Neural progenitor cell (in vitro differentiated cells): ENCODE measurements around the gene SMYD3. TPM values are rescaled to one million over a fixed set of nuclear protein-coding genes. Genes with fewer than 3 reads are reported as not detected.

Experiments used
- DNase-seq: peaks from one replicate; pipeline ENCODE4 v3.0.0-alpha.2; 2016; ENCODE audit warnings: low spot score
- H2AFZ ChIP-seq: fragments of 200-600 bp; sonication (generic); replicated peaks from 2 replicates; pipeline ENCODE4 v1.6.1; 2016; ENCODE audit warnings: antibody characterized with exemption
- H3F3A ChIP-seq: fragments of 200-600 bp; sonication (generic); 2 replicates; pipeline ENCODE4 v1.6.1; 2016; ENCODE audit warnings: antibody characterized with exemption, low read depth
- H3K27ac ChIP-seq: fragments of 200-600 bp; sonication (generic); 2 replicates; pipeline ENCODE4 v1.5.1; 2016; ENCODE audit warnings: mild to moderate bottlenecking
- H3K27me3 ChIP-seq: fragments of 200-600 bp; sonication (generic); 2 replicates; pipeline ENCODE4 v1.6.1; 2016; ENCODE audit warnings: mild to moderate bottlenecking, moderate library complexity
- H3K36me3 ChIP-seq: fragments of 200-600 bp; sonication (generic); 2 replicates; pipeline ENCODE4 v1.5.1; 2016
- H3K4me1 ChIP-seq: fragments of 200-600 bp; sonication (generic); 2 replicates; pipeline ENCODE4 v1.6.1; 2016; ENCODE audit warnings: mixed run types
- H3K4me2 ChIP-seq: fragments of 200-600 bp; sonication (generic); 2 replicates; pipeline ENCODE4 v1.6.1; 2016
- H3K4me3 ChIP-seq: fragments of 200-600 bp; sonication (generic); 2 replicates; pipeline ENCODE4 v1.5.1; 2016
- H3K79me2 ChIP-seq: fragments of 200-600 bp; sonication (generic); 2 replicates; pipeline ENCODE4 v1.6.1; 2016; ENCODE audit warnings: low read depth
- H3K9ac ChIP-seq: fragments of 200-600 bp; sonication (generic); 2 replicates; pipeline ENCODE4 v1.6.1; 2016
- H3K9me3 ChIP-seq: fragments of 200-600 bp; sonication (generic); 2 replicates; pipeline ENCODE4 v1.5.1; 2016; ENCODE audit warnings: low read depth
- H4K20me1 ChIP-seq: fragments of 200-600 bp; sonication (generic); 2 replicates; pipeline ENCODE4 v1.6.1; 2016; ENCODE audit warnings: low read depth
- H3K27ac Mint-ChIP-seq: 3 replicates; pipeline ENCODE4 v1.8.0; 2021; ENCODE audit warnings: mixed read lengths
- H3K27me3 Mint-ChIP-seq: 2 replicates; pipeline ENCODE4 v1.8.0; 2022; ENCODE audit warnings: low read depth, mild to moderate bottlenecking, inconsistent platforms, moderate library complexity, mixed read lengths; ENCODE audit not compliant: insufficient read depth
- H3K36me3 Mint-ChIP-seq: 3 replicates; pipeline ENCODE4 v1.8.0; 2021; ENCODE audit warnings: mixed read lengths
- H3K4me1 Mint-ChIP-seq: 3 replicates; pipeline ENCODE4 v1.8.0; 2021; ENCODE audit warnings: mixed read lengths
- H3K4me3 Mint-ChIP-seq: 3 replicates; pipeline ENCODE4 v1.8.0; 2021; ENCODE audit warnings: mild to moderate bottlenecking, moderate library complexity, mixed read lengths
- H3K9me3 Mint-ChIP-seq: 3 replicates; pipeline ENCODE4 v1.8.0; 2020; ENCODE audit warnings: mixed read lengths
- EZH2 ChIP-seq: fragments of 200-600 bp; sonication (generic); IDR thresholded peaks from 2 replicates; pipeline ENCODE4 v1.6.1; 2017; ENCODE audit warnings: antibody characterized with exemption, mild to moderate bottlenecking, moderate library complexity
- EZH2phosphoT487 ChIP-seq: fragments of 200-600 bp; sonication (generic); IDR thresholded peaks from 2 replicates; pipeline ENCODE4 v1.6.1; 2017; ENCODE audit warnings: antibody characterized with exemption
- total RNA-seq: library from RNA; depleted of rRNA; stranded (reverse); fragments of >200 nt; gene quantifications from 2 replicates; pipeline ENCODE4 v1.2.3, GENCODE V29; 2015; ENCODE audit warnings: low replicate concordance
- TF ChIP-seq, protein P1 (sequence below): fragments of 200-600 bp; sonication (generic); IDR thresholded peaks from 2 replicates; pipeline ENCODE4 v1.5.1; 2017; ENCODE audit warnings: antibody characterized with exemption, mild to moderate bottlenecking

The SMYD3 gene
- total RNA-seq, 1 donor from 2014 or later, result 43.2 TPM

DNA sequence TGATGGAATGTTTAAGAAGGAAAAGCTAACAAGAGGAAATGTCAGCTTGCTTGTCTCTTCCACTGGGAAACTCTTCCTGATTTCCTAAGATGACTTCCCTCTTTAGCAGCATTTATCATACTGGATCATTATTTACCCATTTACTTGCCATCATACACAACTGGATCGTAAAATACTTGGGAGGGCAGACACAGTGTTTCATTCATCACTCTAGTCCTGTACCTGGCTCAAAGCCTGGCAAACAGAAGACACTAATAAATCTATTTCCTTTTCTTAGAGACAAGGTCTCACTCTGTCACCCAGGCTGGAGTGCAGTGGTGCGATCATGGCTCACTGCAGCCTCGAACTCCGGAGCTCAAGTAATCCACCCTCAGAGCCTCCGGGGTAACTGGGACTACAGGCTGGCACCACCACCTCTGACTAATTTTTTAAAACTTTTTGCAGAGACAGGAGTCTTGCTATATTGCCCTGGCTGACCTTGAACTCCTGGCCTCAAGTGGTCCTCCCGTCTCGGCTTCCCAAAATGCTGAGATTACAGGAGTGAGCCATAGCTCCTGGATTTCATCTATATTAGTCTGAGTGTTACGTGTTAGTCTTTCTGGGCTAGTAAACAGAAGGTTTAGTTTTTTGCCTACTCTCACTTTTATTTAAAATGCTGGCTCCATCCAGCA lies 574.6 kb downstream of the SMYD3 start:
- no peaks in the 10 kb centered on the region for H3K9me3 Mint-ChIP-seq
- TF ChIP-seq EZH2, result no peak
- TF ChIP-seq, protein P1, sequence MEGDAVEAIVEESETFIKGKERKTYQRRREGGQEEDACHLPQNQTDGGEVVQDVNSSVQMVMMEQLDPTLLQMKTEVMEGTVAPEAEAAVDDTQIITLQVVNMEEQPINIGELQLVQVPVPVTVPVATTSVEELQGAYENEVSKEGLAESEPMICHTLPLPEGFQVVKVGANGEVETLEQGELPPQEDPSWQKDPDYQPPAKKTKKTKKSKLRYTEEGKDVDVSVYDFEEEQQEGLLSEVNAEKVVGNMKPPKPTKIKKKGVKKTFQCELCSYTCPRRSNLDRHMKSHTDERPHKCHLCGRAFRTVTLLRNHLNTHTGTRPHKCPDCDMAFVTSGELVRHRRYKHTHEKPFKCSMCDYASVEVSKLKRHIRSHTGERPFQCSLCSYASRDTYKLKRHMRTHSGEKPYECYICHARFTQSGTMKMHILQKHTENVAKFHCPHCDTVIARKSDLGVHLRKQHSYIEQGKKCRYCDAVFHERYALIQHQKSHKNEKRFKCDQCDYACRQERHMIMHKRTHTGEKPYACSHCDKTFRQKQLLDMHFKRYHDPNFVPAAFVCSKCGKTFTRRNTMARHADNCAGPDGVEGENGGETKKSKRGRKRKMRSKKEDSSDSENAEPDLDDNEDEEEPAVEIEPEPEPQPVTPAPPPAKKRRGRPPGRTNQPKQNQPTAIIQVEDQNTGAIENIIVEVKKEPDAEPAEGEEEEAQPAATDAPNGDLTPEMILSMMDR, result no peak
- TF ChIP-seq EZH2phosphoT487, result no peak
- H3K4me3 Mint-ChIP-seq, result no peak overlapping the region
- no peak overlapping the region for H3K9ac ChIP-seq
- H3K27ac Mint-ChIP-seq, result no peak overlapping the region
- no peaks in the 10 kb centered on the region for H3F3A ChIP-seq
- no peaks in the 10 kb centered on the region for H3K27me3 ChIP-seq
- H3K4me2 ChIP-seq, result no peak overlapping the region
- H3K79me2 ChIP-seq, result no peaks in the 10 kb centered on the region
- no peaks in the 10 kb centered on the region for H3K4me1 Mint-ChIP-seq
- H2AFZ ChIP-seq, result no peak overlapping the region
- H3K27me3 Mint-ChIP-seq, result no peaks in the 10 kb centered on the region
- no peaks in the 10 kb centered on the region for H3K9me3 ChIP-seq
- no peak for DNase-seq
- H4K20me1 ChIP-seq, result no peaks in the 10 kb centered on the region
- no peaks in the 10 kb centered on the region for H3K36me3 Mint-ChIP-seq
- H3K27ac ChIP-seq, result no peak overlapping the region
- no peak overlapping the region for H3K4me3 ChIP-seq
- H3K4me1 ChIP-seq, result no peaks in the 10 kb centered on the region
- H3K36me3 ChIP-seq, result no peaks in the 10 kb centered on the region

DNA sequence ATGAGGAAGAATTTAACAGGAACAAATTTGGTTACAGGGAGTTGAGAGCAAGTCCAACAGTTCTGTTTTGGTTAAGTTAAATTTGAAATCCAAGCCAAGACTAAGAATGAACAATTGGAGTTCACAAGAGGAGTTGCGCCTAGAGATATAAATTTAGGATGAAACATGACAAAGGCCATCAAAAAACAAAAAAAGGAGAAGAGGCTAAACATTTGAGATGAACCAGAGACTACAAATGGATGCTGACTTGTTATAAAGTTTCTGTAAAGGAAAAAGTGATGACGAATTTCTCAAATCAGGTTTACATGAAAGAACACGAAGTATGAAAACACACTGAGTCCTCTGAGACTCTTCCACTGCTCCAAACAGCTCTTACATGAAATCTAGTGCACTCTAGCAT lies 575.6 kb downstream of the SMYD3 start:
- Histone ChIP-seq H3K36me3 (no peaks in the 10 kb centered on the region), H3K4me2 (no peak overlapping the region), H3K79me2 (no peaks in the 10 kb centered on the region), H3K4me3 (no peak overlapping the region), H3K9ac (no peak overlapping the region), H2AFZ (no peak overlapping the region), H3K27me3 (no peaks in the 10 kb centered on the region), H3K4me1 (no peaks in the 10 kb centered on the region), H3F3A (no peaks in the 10 kb centered on the region), H3K9me3 (no peaks in the 10 kb centered on the region), H4K20me1 (no peaks in the 10 kb centered on the region), H3K27ac (no peak overlapping the region)
- no peak overlapping the region for H3K27ac Mint-ChIP-seq
- H3K27me3 Mint-ChIP-seq, result no peaks in the 10 kb centered on the region
- H3K9me3 Mint-ChIP-seq, result no peaks in the 10 kb centered on the region
- no peaks in the 10 kb centered on the region for H3K36me3 Mint-ChIP-seq
- TF ChIP-seq EZH2phosphoT487 (no peak), EZH2 (no peak)
- TF ChIP-seq, protein P1, result no peak
- no peaks in the 10 kb centered on the region for H3K4me1 Mint-ChIP-seq
- no peak overlapping the region for H3K4me3 Mint-ChIP-seq
- no peak for DNase-seq

DNA sequence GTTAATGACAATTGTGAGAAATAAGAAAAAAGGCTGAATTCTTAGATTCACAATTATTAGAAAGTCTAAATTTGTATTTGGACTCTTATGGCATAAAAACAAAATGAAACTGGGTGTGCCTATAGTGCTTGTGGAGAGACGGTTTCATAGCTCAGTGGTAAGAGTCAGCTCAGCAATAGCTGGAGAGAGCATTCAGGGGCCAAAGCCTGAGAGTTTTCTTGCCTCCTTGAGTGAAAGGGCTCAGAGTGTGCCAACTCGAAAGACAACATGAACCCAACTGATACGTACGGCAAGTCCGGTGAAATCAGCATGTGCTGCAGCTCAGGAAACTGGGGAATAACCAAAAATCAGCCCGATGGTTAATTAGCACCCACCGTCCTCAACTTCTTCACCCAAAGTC lies 577.9 kb downstream of the SMYD3 start:
- no peaks in the 10 kb centered on the region for H3K27me3 ChIP-seq
- Mint-ChIP-seq H3K4me3 (no peak overlapping the region), H3K27ac (no peak overlapping the region), H3K36me3 (no peaks in the 10 kb centered on the region), H3K27me3 (no peaks in the 10 kb centered on the region), H3K4me1 (no peaks in the 10 kb centered on the region), H3K9me3 (no peaks in the 10 kb centered on the region)
- no peaks in the 10 kb centered on the region for H3K79me2 ChIP-seq
- no peaks in the 10 kb centered on the region for H3K36me3 ChIP-seq
- no peak for DNase-seq
- no peaks in the 10 kb centered on the region for H3K9me3 ChIP-seq
- TF ChIP-seq EZH2phosphoT487, result no peak
- no peak for TF ChIP-seq EZH2
- TF ChIP-seq, protein P1, result no peak
- H3F3A ChIP-seq, result no peaks in the 10 kb centered on the region
- no peak overlapping the region for H2AFZ ChIP-seq
- H3K4me1 ChIP-seq, result no peaks in the 10 kb centered on the region
- H3K9ac ChIP-seq, result no peak overlapping the region
- no peak overlapping the region for H3K4me2 ChIP-seq
- no peak overlapping the region for H3K4me3 ChIP-seq
- H3K27ac ChIP-seq, result no peak overlapping the region
- no peaks in the 10 kb centered on the region for H4K20me1 ChIP-seq
